HG03039 (cell line): Measurements from ENCODE around the gene PPP1R12C.
"Not testable (repeated sequence)": the region's sequence is repeated elsewhere in the genome, so short reads cannot be mapped to it uniquely, and the experiment has no call there.

Source experiments
- ATAC-seq: cut with Tn5 transposase; IDR thresholded peaks from one replicate; pipeline ENCODE4 v1.9.1; 2021; ENCODE audit warnings: mild to moderate bottlenecking, moderate library complexity; ENCODE audit not compliant: unreplicated experiment

PPP1R12C gene

GRCh38 chr19:55116859-55117662 lies at the start of gene PPP1R12C:
TSS of gene PPP1R12C (minus strand) at chr19:55117637. CDS start at chr19:55117543, 94 bp downstream.
- peak; percentile 4 for ATAC-seq

- peak; percentile 68 for ATAC-seq
Observed at GRCh38 chr19:55166530-55167268, 49.3 kb upstream of the PPP1R12C start, which contains the start of gene DNAAF3. TSS of gene DNAAF3 (minus strand) at chr19:55166613. CDS start at chr19:55166413, 200 bp downstream.

GRCh38 chr19:55165952-55166529 lies 48.6 kb upstream of the PPP1R12C start:
- ATAC-seq: no peak

DNA sequence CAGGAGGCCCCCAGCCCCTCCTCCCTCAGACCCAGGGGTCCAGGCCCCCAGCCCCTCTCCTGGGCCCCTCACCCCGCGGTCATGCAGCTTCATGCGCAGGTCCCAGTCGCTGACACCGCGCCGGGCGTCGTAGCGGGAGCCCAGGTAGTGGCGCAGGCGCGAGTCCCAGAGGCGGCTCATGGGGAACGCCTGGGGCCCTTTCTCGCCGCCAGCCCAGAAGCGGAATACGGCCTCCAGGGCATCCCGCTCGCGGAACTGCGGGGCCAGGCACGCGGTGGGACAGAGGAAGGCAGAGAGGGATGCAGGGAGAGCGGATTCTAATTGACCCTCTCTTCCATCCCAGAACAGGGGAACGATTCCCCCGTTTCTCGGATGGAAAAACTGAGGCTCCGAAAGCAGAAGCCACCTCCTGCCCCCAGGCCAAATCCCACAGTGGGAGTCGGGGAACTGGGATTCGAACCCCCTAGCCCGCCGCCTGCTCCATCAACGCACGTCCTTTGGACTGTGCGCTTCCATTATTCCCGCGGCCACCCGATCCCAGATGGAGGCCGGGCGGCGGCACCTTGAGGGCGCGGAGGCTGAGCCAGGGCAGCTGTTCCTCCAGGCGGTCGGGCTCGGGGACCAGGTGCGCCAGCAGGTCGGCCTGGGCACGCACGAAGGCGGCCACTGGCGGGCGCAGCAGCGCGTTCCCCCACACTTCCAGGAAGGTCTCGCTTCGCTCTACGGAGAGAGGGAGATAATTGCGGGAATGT lies 44.3 kb upstream of the PPP1R12C start:
- ATAC-seq: no peak

DNA sequence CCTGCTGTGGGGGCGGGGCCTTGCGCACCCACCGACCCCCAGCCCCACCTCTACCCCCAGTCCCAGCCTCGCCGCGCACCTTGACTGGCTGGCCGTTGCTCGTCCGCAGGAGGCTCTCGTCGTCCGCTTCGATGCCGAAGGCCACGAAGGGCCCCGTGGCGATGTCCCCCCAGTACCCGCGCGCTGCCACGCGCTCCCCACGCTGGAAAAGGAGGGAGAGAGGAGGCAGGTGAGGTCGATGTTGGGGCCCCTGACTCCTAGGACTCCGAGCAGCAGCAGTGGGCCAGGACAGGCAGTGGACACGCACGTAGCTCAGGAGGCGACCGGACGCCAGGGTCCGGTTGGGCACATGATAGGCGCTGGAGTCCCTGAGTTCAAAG lies 43.5 kb upstream of the PPP1R12C start:
- ATAC-seq: no peak

- no peak for ATAC-seq
Observed at GRCh38 chr19:55160128-55160985, 42.9 kb upstream of the PPP1R12C start.

- ATAC-seq: no peak
Observed at GRCh38 chr19:55158848-55159749, 41.7 kb upstream of the PPP1R12C start.

DNA sequence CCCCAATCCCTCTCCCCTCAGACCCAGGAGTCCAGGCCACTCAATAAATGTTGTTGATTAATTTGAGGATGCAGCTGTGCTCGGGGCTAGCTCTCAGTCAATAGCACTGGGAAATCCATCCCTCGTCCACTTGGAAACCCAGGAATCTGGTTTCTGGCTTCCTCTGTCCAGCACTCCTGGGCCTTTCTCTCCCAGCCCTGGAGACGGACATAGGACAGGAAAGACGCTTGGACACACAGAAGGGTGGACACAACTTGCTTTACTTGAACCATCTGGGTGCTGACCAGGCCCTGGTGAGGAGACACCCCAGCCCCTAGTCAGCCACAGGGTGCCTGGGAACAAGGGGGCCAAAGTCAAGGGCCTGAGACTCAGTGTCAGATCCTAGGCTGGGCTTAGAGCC lies 41.0 kb upstream of the PPP1R12C start:
- ATAC-seq: no peak

DNA sequence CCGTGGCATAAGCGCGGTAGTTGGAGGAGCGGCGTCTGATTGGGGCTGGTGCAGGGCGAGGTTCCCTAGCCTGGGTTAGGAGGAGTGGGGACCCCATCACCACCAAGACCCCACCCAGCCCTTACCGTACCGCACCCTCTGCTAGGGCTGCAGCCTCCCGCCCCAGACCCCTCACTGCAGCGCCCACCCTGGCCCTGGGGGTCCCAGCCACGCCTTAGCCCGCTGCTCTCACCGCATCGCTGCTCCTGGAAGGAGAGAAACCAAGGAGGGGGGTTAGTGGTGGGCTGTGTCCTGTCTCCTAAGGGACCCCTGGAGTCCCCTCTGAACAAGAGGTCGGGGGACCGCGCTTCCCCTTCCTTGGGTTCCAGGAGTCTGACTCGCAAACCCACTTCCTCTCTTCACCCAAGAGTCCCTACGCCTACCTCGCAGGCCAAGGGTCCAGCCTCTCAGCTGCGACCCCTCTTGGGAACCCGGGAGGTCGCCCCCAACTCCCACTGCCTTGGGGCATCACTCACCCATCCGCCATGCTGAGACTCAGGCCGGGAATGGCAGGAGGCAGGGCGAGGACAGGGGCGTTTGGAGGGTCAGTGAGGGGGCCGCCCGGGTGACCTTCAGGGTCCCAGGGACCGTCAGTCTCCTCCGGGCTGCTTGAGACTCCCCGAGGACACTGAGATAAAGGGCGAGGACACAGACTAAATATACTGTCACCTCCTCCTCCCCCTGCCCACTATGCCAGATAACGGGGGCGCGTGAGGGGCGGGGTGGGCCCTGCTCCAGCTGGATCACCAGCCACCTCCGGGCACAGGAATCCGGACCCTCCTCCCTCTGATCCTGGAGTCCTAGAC lies 39.8 kb upstream of the PPP1R12C start, which contains the start of gene TNNI3:
Gene TNNI3 (minus strand): TSS at position 669 of the 845 bp plus-strand sequence. CDS start 143 bp downstream, at position 526.
- ATAC-seq: no peak

DNA sequence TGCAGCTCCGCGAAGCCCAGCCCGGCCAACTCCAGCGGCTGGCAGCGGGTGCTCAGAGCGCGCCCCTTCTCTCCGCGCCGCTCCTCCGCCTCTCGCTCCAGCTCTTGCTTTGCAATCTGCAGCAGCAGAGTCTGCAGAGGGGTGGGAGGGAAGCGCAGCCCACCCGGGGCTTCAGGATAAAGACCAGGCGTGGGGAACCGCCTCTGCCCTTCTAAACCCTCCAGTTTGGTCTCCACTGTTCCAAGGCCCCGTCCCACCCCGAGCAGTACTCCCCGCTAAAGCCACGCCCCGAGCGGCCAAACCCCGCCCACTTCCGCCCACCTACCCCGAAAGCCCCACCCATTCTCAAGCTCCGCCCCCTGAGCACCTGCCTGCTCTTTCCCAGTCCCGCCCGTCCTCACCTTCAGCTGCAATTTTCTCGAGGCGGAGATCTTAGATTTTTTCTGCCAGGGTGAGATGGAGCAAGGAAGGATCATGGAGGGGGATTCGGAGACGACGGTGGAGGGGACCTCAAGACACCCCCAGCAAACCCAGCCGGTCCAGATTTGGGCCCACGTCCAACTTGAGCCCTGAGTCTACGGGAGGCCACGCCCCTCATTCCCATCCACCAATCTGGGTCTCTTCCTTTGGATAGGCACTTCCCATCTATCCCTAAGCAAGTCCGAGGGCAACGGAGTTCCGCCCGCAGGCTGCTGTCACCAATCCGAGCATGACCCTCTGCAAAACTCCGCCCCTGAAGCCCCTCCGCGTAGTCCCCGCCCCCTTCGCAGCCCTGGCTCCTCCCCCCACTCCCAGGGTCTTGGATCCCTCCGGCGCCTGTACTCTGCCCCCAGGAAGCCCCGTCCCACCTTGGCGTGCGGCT lies 39.0 kb upstream of the PPP1R12C start:
- ATAC-seq: no peak

DNA sequence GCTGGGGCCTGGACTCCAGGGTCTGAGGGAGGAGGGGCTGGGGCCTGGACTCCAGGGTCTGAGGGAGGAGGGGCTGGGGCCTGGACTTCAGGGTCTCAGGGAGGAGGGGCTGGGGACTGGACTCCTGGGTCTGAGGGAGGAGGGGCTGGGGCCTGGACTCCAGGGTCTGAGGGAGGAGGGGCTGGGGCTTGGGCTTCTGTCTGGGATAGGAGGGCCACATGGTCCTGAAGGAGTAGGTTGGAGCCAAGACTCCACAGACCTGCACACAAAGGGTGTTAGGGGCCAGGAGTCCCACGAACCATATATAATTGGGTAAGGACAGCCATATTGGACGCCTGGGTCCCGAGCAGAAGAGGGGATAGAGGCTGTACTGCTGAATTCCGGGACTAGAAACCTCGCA lies 38.3 kb upstream of the PPP1R12C start:
- not testable (repeated sequence) for ATAC-seq

- no peak for ATAC-seq
Observed at GRCh38 chr19:55153652-55154264, 36.3 kb upstream of the PPP1R12C start.

GRCh38 chr19:55152017-55152416 lies 34.6 kb upstream of the PPP1R12C start:
- ATAC-seq: no peak

DNA sequence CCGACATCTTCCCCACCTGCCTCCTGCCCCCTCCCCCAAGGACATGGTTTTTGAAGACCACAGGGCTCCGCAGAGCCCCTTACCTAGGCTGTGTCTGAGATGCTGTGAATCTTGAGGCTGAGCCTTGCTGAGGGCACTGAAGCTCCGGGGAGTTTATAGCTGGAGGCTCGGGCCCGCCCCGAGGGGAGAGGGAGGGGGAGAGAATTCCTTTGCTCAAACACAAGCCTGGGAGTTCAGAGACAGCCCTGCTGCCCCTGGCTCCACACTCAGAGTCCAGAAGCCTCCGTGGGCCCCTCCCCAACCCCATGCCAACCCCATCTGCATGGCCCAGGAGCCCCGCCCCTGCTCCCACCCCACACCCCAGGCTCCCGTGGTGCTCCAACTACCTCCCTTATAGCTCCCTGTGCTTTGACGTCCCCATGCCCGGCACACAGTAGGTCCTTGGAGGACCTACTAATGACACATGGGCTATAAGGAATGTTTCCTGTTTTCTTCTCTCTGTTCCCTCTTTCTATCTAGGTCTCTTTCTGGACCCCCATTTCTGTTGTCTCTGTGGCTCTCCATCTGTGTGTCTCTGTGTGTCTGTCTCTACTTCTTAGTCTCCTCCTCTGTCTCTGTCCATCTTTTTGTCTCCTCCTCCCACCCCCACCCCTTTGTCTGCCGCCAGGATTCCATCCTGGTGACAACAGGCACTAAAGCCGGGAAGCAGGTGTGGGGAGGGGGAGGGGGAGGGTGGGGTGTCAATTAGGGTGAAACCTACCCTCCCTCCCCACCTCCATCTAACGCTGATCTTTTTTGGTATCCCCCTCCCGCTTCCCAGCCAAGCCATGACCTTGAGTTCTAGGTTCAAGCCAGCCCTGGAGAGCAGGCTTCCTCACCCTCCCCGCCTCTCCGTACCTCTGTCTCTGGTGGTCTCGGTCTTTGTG lies 31.9 kb upstream of the PPP1R12C start, which contains the start of gene TNNT1:
Gene TNNT1 (minus strand): TSS at position 129 of the 926 bp plus-strand sequence. CDS start 2,049 bp downstream, outside the sequence.
- no peak for ATAC-seq

DNA sequence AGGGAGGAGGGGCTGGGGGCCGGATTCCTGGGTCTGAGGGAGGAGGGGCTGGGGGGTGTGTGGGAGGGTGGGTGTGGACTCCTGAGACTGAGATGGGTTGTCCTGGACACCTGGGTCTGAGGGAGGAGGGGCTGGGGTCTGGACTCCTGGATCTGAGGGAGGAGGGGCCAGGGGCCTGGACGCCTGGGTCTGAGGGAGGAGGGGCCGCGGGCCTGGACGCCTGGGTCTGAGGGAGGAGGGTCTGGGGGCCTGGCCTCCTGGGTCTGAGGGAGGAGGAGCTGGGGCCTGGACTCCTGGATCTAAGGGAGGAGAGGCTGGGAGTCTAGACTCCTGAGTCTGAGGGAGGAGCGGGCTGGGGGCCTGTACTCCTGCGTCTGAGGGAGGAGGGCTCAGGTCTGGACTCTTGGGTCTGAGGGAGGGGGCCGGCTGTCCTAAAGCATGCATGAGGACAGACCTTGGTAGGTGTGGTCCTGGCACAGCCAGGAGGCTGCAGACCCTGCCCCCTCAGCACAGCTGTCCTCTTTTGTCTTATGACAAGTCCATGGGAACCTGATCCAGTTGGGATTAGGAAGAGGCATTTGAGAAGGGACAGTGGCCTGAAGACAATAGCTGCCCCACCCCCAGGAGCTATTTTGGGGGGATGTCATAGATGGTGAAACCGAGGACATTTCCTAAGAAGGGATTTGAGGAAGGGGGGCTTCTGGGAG lies 30.3 kb upstream of the PPP1R12C start:
- ATAC-seq: no peak
